WTC11 (cell line): ENCODE measurements around the gene PUDP. TPM values are rescaled to one million over a fixed set of nuclear protein-coding genes. Genes with fewer than 3 reads are reported as not detected.

Source experiments
- ATAC-seq: fragments of 200-7000 bp; cut with Tn5 transposase; 2 replicates; pipeline ENCODE4 v1.10.0; 2021; ENCODE audit warnings: mild to moderate bottlenecking, moderate library complexity
- CTCF ChIA-PET: fragments of 300-600 bp; sonication (Branson Sonifier 250); formaldehyde crosslinking; loops from one replicate; lab custom pipeline; 2021; ENCODE audit warnings: antibody characterized with exemption; lab: Charles Lee
- POLR2A ChIA-PET: fragments of 350-600 bp; sonication (Branson Sonifier 250); formaldehyde crosslinking; loops from one replicate; lab custom pipeline; 2021; ENCODE audit warnings: antibody characterized with exemption; lab: Charles Lee
- DNase-seq: peaks from one replicate; pipeline ENCODE4 v3.0.0; 2021; ENCODE audit warnings: low spot score
- H3K27ac Mint-ChIP-seq: 2 replicates; pipeline ENCODE4 v1.8.0; 2021; ENCODE audit warnings: mixed read lengths
- H3K27me3 Mint-ChIP-seq: 2 replicates; pipeline ENCODE4 v1.8.0; 2021; ENCODE audit warnings: low read depth, mild to moderate bottlenecking, moderate library complexity, mixed read lengths
- H3K36me3 Mint-ChIP-seq: 2 replicates; pipeline ENCODE4 v1.8.0; 2021; ENCODE audit warnings: mixed read lengths
- H3K4me1 Mint-ChIP-seq: 2 replicates; pipeline ENCODE4 v1.8.0; 2022; ENCODE audit warnings: mixed read lengths
- H3K4me3 Mint-ChIP-seq: 2 replicates; pipeline ENCODE4 v1.8.0; 2021; ENCODE audit warnings: mild to moderate bottlenecking, moderate library complexity, mixed read lengths
- H3K9me3 Mint-ChIP-seq: 2 replicates; pipeline ENCODE4 v1.8.0; 2021; ENCODE audit warnings: mixed read lengths
- CREB1 ChIP-seq: sonication (generic); formaldehyde crosslinking; IDR thresholded peaks from 2 replicates; pipeline ENCODE4 v1.8.0; 2023; ENCODE audit warnings: mild to moderate bottlenecking, missing genetic modification reagents
- ELF4 ChIP-seq: sonication (generic); formaldehyde crosslinking; IDR thresholded peaks from 2 replicates; pipeline ENCODE4 v1.8.1; 2022; ENCODE audit warnings: low read depth, mild to moderate bottlenecking, moderate library complexity, missing genetic modification reagents
- EMX1 ChIP-seq: fragments of 250-450 bp; sonication (Bioruptor Pico); IDR thresholded peaks from 2 replicates; pipeline ENCODE4 v1.8.0; 2021; ENCODE audit warnings: mild to moderate bottlenecking
- ESRRA ChIP-seq: sonication (generic); formaldehyde crosslinking; IDR thresholded peaks from 2 replicates; pipeline ENCODE4 v1.8.1; 2022; ENCODE audit warnings: mild to moderate bottlenecking, missing genetic modification reagents, borderline replicate concordance
- ETV6 ChIP-seq: sonication (generic); formaldehyde crosslinking; IDR thresholded peaks from 2 replicates; pipeline ENCODE4 v1.8.1; 2022; ENCODE audit warnings: mild to moderate bottlenecking, missing genetic modification reagents
- GABPB1 ChIP-seq: sonication (generic); formaldehyde crosslinking; IDR thresholded peaks from 2 replicates; pipeline ENCODE4 v1.8.1; 2023; ENCODE audit warnings: mild to moderate bottlenecking, missing genetic modification reagents
- HMGXB4 ChIP-seq: sonication (generic); formaldehyde crosslinking; IDR thresholded peaks from 2 replicates; pipeline ENCODE4 v1.8.1; 2023; ENCODE audit warnings: mild to moderate bottlenecking, moderate library complexity, missing genetic modification reagents
- MYBL2 ChIP-seq: sonication (generic); formaldehyde crosslinking; IDR thresholded peaks from 2 replicates; pipeline ENCODE4 v1.8.1; 2023; ENCODE audit warnings: mild to moderate bottlenecking, moderate library complexity, missing genetic modification reagents
- NR1H2 ChIP-seq: sonication (generic); formaldehyde crosslinking; IDR thresholded peaks from 2 replicates; pipeline ENCODE4 v1.9.0; 2021; ENCODE audit warnings: mild to moderate bottlenecking, moderate library complexity, missing genetic modification reagents
- RELA ChIP-seq: sonication (generic); formaldehyde crosslinking; IDR thresholded peaks from 2 replicates; pipeline ENCODE4 v1.8.1; 2022; ENCODE audit warnings: missing genetic modification reagents, mild to moderate bottlenecking, borderline replicate concordance
- SMAD4 ChIP-seq: sonication (generic); formaldehyde crosslinking; IDR thresholded peaks from 2 replicates; pipeline ENCODE4 v1.8.0; 2022; ENCODE audit warnings: mild to moderate bottlenecking, missing genetic modification reagents
- TEAD4 ChIP-seq: sonication (generic); formaldehyde crosslinking; IDR thresholded peaks from 2 replicates; pipeline ENCODE4 v1.8.0; 2022; ENCODE audit warnings: mild to moderate bottlenecking, missing genetic modification reagents
- USF1 ChIP-seq: sonication (generic); formaldehyde crosslinking; IDR thresholded peaks from 2 replicates; pipeline ENCODE4 v1.8.0; 2022; ENCODE audit warnings: mild to moderate bottlenecking, missing genetic modification reagents
- ZNF219 ChIP-seq: sonication (generic); formaldehyde crosslinking; IDR thresholded peaks from 2 replicates; pipeline ENCODE4 v1.8.0; 2023; ENCODE audit warnings: missing genetic modification reagents, mild to moderate bottlenecking, borderline replicate concordance
- ZNF317 ChIP-seq: sonication (generic); formaldehyde crosslinking; IDR thresholded peaks from 2 replicates; pipeline ENCODE4 v1.8.1; 2023; ENCODE audit warnings: low read depth, mild to moderate bottlenecking, moderate library complexity, missing genetic modification reagents, borderline replicate concordance
- total RNA-seq: library from RNA; stranded (reverse); gene quantifications from 3 replicates; pipeline ENCODE4 v1.2.3, GENCODE V29; 2021
- TF ChIP-seq, protein P1 (sequence below): sonication (generic); formaldehyde crosslinking; IDR thresholded peaks from 2 replicates; pipeline ENCODE4 v1.8.0; 2022; ENCODE audit warnings: missing genetic modification reagents
- TF ChIP-seq, protein P2 (sequence below): sonication (generic); formaldehyde crosslinking; IDR thresholded peaks from 2 replicates; pipeline ENCODE4 v1.8.1; 2023; ENCODE audit warnings: mild to moderate bottlenecking, missing genetic modification reagents, moderate library complexity
- TF ChIP-seq, protein P3 (sequence below): fragments of 250-450 bp; sonication (Bioruptor Pico); IDR thresholded peaks from 2 replicates; pipeline ENCODE4 v1.8.0; 2021; ENCODE audit warnings: mild to moderate bottlenecking
- TF ChIP-seq, protein P4 (sequence below): sonication (generic); formaldehyde crosslinking; IDR thresholded peaks from 2 replicates; pipeline ENCODE4 v1.8.1; 2022; ENCODE audit warnings: low read depth, mild to moderate bottlenecking, moderate library complexity, missing genetic modification reagents, borderline replicate concordance

Gene PUDP
- total RNA-seq, 1 experiment from 2014 or later = 20.8 TPM

- POLR2A ChIA-PET = no interaction called here
- Mint-ChIP-seq H3K27ac (no peak overlapping the region), H3K36me3 (peaks cover 9% of the 10 kb centered on the region; the same call in 1 of the 2 replicates), H3K4me1 (peaks cover 13% of the 10 kb centered on the region), H3K4me3 (no peak overlapping the region), H3K27me3 (no peaks in the 10 kb centered on the region)
- CTCF ChIA-PET = no interaction called here
- DNase-seq = no peak
- TF ChIP-seq USF1 (CRISPR knock-in tag) (no peak), ELF4 (no peak), MYBL2 (CRISPR knock-in tag) (no peak), SMAD4 (no peak), HMGXB4 (CRISPR knock-in tag) (no peak), ESRRA (no peak), ZNF317 (CRISPR knock-in tag) (no peak), EMX1 (no peak), NR1H2 (CRISPR knock-in tag) (no peak), CREB1 (CRISPR knock-in tag) (no peak)
- TF ChIP-seq, all 79 proteins: peak for 0
- no peak for ATAC-seq
- H3K9me3 Mint-ChIP-seq = no peaks in the 10 kb centered on the region
These were observed 93.4 kb downstream of the PUDP start for GRCh38 chrX:7054219-7055216.

DNA sequence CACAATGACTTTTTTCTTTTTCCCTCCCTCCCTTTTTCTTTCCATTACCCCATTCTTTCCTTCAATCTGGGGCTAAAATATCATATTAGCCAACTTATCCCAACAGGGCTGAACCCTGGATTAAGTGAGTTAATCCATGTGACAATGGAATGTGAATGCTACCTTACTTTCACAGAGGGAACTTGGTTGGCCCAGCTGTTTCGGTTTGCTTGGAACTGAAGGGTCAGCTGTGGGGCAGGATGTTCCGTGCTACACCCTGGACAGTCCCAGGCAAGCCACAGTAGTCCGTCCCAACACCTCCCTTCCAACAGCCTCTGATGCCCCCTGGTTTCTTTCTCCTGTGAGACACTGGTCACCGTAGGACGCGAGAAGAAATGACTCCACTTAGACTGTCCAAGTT, 95.4 kb downstream of the PUDP start:
- Mint-ChIP-seq H3K9me3 (no peaks in the 10 kb centered on the region), H3K4me1 (peaks cover 21% of the 10 kb centered on the region), H3K27me3 (no peaks in the 10 kb centered on the region), H3K36me3 (peaks cover 12% of the 10 kb centered on the region; the same call in 1 of the 2 replicates), H3K27ac (no peak overlapping the region), H3K4me3 (no peak overlapping the region)
- DNase-seq (no peak), ATAC-seq (no peak)
- CTCF ChIA-PET = no interaction called here
- no peak for TF ChIP-seq RELA
- TF ChIP-seq TEAD4 (CRISPR knock-in tag) = no peak
- TF ChIP-seq, protein P1, sequence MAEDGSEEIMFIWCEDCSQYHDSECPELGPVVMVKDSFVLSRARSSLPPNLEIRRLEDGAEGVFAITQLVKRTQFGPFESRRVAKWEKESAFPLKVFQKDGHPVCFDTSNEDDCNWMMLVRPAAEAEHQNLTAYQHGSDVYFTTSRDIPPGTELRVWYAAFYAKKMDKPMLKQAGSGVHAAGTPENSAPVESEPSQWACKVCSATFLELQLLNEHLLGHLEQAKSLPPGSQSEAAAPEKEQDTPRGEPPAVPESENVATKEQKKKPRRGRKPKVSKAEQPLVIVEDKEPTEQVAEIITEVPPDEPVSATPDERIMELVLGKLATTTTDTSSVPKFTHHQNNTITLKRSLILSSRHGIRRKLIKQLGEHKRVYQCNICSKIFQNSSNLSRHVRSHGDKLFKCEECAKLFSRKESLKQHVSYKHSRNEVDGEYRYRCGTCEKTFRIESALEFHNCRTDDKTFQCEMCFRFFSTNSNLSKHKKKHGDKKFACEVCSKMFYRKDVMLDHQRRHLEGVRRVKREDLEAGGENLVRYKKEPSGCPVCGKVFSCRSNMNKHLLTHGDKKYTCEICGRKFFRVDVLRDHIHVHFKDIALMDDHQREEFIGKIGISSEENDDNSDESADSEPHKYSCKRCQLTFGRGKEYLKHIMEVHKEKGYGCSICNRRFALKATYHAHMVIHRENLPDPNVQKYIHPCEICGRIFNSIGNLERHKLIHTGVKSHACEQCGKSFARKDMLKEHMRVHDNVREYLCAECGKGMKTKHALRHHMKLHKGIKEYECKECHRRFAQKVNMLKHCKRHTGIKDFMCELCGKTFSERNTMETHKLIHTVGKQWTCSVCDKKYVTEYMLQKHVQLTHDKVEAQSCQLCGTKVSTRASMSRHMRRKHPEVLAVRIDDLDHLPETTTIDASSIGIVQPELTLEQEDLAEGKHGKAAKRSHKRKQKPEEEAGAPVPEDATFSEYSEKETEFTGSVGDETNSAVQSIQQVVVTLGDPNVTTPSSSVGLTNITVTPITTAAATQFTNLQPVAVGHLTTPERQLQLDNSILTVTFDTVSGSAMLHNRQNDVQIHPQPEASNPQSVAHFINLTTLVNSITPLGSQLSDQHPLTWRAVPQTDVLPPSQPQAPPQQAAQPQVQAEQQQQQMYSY (CRISPR knock-in tag) = no peak
- TF ChIP-seq, protein P2, sequence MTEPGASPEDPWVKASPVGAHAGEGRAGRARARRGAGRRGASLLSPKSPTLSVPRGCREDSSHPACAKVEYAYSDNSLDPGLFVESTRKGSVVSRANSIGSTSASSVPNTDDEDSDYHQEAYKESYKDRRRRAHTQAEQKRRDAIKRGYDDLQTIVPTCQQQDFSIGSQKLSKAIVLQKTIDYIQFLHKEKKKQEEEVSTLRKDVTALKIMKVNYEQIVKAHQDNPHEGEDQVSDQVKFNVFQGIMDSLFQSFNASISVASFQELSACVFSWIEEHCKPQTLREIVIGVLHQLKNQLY (CRISPR knock-in tag) = no peak
- TF ChIP-seq GABPB1 (CRISPR knock-in tag) = no peak
- TF ChIP-seq ETV6 = no peak
- TF ChIP-seq, protein P3, sequence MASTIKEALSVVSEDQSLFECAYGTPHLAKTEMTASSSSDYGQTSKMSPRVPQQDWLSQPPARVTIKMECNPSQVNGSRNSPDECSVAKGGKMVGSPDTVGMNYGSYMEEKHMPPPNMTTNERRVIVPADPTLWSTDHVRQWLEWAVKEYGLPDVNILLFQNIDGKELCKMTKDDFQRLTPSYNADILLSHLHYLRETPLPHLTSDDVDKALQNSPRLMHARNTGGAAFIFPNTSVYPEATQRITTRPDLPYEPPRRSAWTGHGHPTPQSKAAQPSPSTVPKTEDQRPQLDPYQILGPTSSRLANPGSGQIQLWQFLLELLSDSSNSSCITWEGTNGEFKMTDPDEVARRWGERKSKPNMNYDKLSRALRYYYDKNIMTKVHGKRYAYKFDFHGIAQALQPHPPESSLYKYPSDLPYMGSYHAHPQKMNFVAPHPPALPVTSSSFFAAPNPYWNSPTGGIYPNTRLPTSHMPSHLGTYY (CRISPR knock-in tag) = no peak
- TF ChIP-seq, protein P4, sequence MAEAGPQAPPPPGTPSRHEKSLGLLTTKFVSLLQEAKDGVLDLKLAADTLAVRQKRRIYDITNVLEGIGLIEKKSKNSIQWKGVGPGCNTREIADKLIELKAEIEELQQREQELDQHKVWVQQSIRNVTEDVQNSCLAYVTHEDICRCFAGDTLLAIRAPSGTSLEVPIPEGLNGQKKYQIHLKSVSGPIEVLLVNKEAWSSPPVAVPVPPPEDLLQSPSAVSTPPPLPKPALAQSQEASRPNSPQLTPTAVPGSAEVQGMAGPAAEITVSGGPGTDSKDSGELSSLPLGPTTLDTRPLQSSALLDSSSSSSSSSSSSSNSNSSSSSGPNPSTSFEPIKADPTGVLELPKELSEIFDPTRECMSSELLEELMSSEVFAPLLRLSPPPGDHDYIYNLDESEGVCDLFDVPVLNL (CRISPR knock-in tag) = no peak
- no peak for TF ChIP-seq ZNF219 (CRISPR knock-in tag)
- POLR2A ChIA-PET = no interaction called here
